Stimulated activated CD4-positive, alpha-beta T cell treated with anti-CD3 and anti-CD28 coated beads, Interleukin-4, amount 100 ng/mL, for 4 hours (primary cell): ENCODE data around the gene CELSR1.

ENCODE experiments used
- DNase-seq, 2 experiments: peaks; one replicate each; pipeline ENCODE4 v3.0.0-alpha.2; 2020

Gene CELSR1

GRCh38 chr22:46457502-46458488 is 79.6 kb downstream of the CELSR1 start:
- no peak for DNase-seq

GRCh38 chr22:46456818-46457163 is 80.6 kb downstream of the CELSR1 start:
- DNase-seq = no peak

- DNase-seq = no peak
These were observed 82.0 kb downstream of the CELSR1 start for GRCh38 chr22:46455446-46455845.

GRCh38 chr22:46454504-46455269 is 82.7 kb downstream of the CELSR1 start:
- no peak for DNase-seq

- no peak for DNase-seq
These were observed 83.5 kb downstream of the CELSR1 start for GRCh38 chr22:46453829-46454503.

GRCh38 chr22:46453006-46453828 is 84.2 kb downstream of the CELSR1 start:
- no peak for DNase-seq

- no peak for DNase-seq
These were observed 85.0 kb downstream of the CELSR1 start for GRCh38 chr22:46452195-46453005.

- no peak for DNase-seq
These were observed 85.7 kb downstream of the CELSR1 start for GRCh38 chr22:46451741-46452140.

GRCh38 chr22:46450931-46451561 is 86.4 kb downstream of the CELSR1 start:
- DNase-seq = no peak

- no peak for DNase-seq
These were observed 87.3 kb downstream of the CELSR1 start for GRCh38 chr22:46449974-46450745.

- no peak for DNase-seq
These were observed 88.2 kb downstream of the CELSR1 start for GRCh38 chr22:46449116-46449691.

GRCh38 chr22:46448333-46448732 is 89.1 kb downstream of the CELSR1 start:
- DNase-seq = no peak

GRCh38 chr22:46447906-46448305 is 89.5 kb downstream of the CELSR1 start:
- DNase-seq = no peak

- DNase-seq = no peak
These were observed 90.6 kb downstream of the CELSR1 start for GRCh38 chr22:46446799-46447198.

- no peak for DNase-seq
These were observed 91.5 kb downstream of the CELSR1 start for GRCh38 chr22:46445771-46446420.

- DNase-seq = no peak
These were observed 93.0 kb downstream of the CELSR1 start for GRCh38 chr22:46444390-46444854.

- no peak for DNase-seq
These were observed 93.5 kb downstream of the CELSR1 start for GRCh38 chr22:46443850-46444389.

- DNase-seq = no peak
These were observed 95.1 kb downstream of the CELSR1 start for GRCh38 chr22:46442217-46442853.
